ENCODE data around the gene TXNDC5. TPM values are rescaled to one million over a fixed set of nuclear protein-coding genes. Genes with fewer than 3 reads are reported as not detected.

The TXNDC5 gene
- total and polyA plus RNA-seq, 9 of the 15 experiments (the other 6 are each of a cell fraction or from before 2014, with no cell fraction given), result 33.9 to 156 (median 137) TPM

- peak; percentile 76 for ATAC-seq
- no peaks in the 10 kb centered on the region; a peak in 1 of 5 replicates for H3K4me1 ChIP-seq (replicated peaks in 1 of 2; ENCODE audit: control insufficient read depth in 2 of 2, insufficient read depth in 2 of 2, low read length in 2 of 2)
- no peak for DNase-seq (ENCODE audit: extremely low read depth in 1 of 4, low spot score in 3 of 4)
- 4% methylated on average over 4 of the region's 4 CpGs for WGBS (ENCODE audit: insufficient coverage, low coverage, missing lambda C conversion rate)
- no peaks in the 10 kb centered on the region for H4K20me1 ChIP-seq (replicated peaks; ENCODE audit: control insufficient read depth, insufficient read depth, low read length)
- ChIA-PET POLR2A (interaction anchor here (1.6 kb wide), 2 partner anchors 12 to 27 kb away, joined by 5 read pairs; no protein-coding TSS in a partner anchor), CTCF (ENCODE audit: low intra/inter-chr PET ratio) (interaction anchor here (0.6 to 0.7 kb wide), 2 partner anchors 13 to 20 kb away, joined by 3 to 6 read pairs; no protein-coding TSS in a partner anchor)
- intact Hi-C loops (cut with micrococcal nuclease), result no loop called here
- no peak for TF ChIP-seq POLR2AphosphoS2 (IDR thresholded peaks at IDR 0.05; ENCODE audit: low read length)
- TF ChIP-seq GATAD2A (IDR thresholded peaks at IDR 0.05), result no peak
- peak; percentile 70 for TF ChIP-seq SPI1 (IDR thresholded peaks at IDR 0.05; ENCODE audit: borderline replicate concordance, low read depth, low read length)
- no peaks in the 10 kb centered on the region for H3K9me3 ChIP-seq (replicated peaks; ENCODE audit: control insufficient read depth, insufficient read depth, low read depth, low read length)
- in situ Hi-C loops (cut with MboI), result no loop called here
- peaks cover 9 to 37% of the 10 kb centered on the region in 2 experiments; a peak in 3 of 5 replicates for H3K27me3 ChIP-seq (ENCODE audit: control insufficient read depth in 2 of 2, insufficient read depth in 2 of 2, low read length in 2 of 2)
- no peaks in the 10 kb centered on the region for H3K9me1 ChIP-seq (ENCODE audit: control insufficient read depth, insufficient read depth, low read length)
- no peak overlapping the region for H3K4me3 ChIP-seq
- H3K79me2 ChIP-seq (ENCODE audit: control insufficient read depth, insufficient read depth, low read length), result no peaks in the 10 kb centered on the region
- H2AFZ ChIP-seq (ENCODE audit: low read depth, low read length), result no peak overlapping the region
- H3K9ac ChIP-seq (ENCODE audit: insufficient read depth in 1 of 2, low read depth in 2 of 2, low read length in 2 of 2), result no peak overlapping the region
- FAIRE-seq, result no peak
- no peaks in the 10 kb centered on the region for H3K36me3 ChIP-seq (ENCODE audit: control insufficient read depth, insufficient read depth, low read length)
- H3K4me2 ChIP-seq (ENCODE audit: insufficient read depth, low read length), result no peak overlapping the region
- BruUV-seq (replicated peaks), result no TSS peak
- no peak overlapping the region for H3K27ac ChIP-seq (ENCODE audit: extremely low read depth, low read depth, low read length)
These were observed 28.1 kb upstream of the TXNDC5 start for GRCh38 chr6:7938562-7939183.

DNA sequence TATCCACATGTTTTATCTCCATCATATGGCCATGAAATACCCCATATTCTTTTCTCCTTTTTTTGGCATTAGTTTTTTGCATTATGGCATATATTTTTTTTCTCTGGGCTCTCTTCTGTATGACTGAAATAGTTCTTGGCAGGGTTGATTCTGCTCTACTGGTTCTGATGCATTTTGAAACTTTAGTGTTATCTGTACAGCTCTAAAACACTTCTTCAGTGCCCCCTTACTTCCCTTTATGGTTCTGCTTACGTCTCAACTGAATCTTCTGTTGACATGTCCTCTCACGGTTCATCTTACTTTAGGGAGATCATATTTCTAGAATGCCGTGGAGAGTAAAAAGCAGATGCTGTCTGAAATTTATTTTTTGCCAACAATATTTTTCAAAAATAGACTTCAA lies 23.2 kb upstream of the TXNDC5 start:
- H3K4me3 ChIP-seq, result no peak overlapping the region
- no TSS peak for BruUV-seq (replicated peaks)
- H3K27me3 ChIP-seq (ENCODE audit: control insufficient read depth in 2 of 2, insufficient read depth in 2 of 2, low read length in 2 of 2), result peaks cover 9 to 28% of the 10 kb centered on the region in 2 experiments; a peak in 3 of 5 replicates
- no peaks in the 10 kb centered on the region for H3K79me2 ChIP-seq (ENCODE audit: control insufficient read depth, insufficient read depth, low read length)
- no peaks in the 10 kb centered on the region for H3K9me1 ChIP-seq (ENCODE audit: control insufficient read depth, insufficient read depth, low read length)
- POLR2A ChIA-PET, result no interaction called here
- intact Hi-C loops (cut with micrococcal nuclease), result no loop called here
- no peaks in the 10 kb centered on the region for H3K9me3 ChIP-seq (replicated peaks; ENCODE audit: control insufficient read depth, insufficient read depth, low read depth, low read length)
- no peaks in the 10 kb centered on the region for H4K20me1 ChIP-seq (replicated peaks; ENCODE audit: control insufficient read depth, insufficient read depth, low read length)
- H3K4me1 ChIP-seq (replicated peaks in 1 of 2; ENCODE audit: control insufficient read depth in 2 of 2, insufficient read depth in 2 of 2, low read length in 2 of 2), result no peaks in the 10 kb centered on the region
- H3K9ac ChIP-seq (ENCODE audit: insufficient read depth in 1 of 2, low read depth in 2 of 2, low read length in 2 of 2), result no peak overlapping the region
- no peak overlapping the region for H2AFZ ChIP-seq (ENCODE audit: low read depth, low read length)
- FAIRE-seq (no peak), DNase-seq (ENCODE audit: extremely low read depth in 1 of 4, low spot score in 3 of 4) (no peak), ATAC-seq (no peak)
- in situ Hi-C loops (cut with MboI), result no loop called here
- no peak overlapping the region for H3K4me2 ChIP-seq (ENCODE audit: insufficient read depth, low read length)
- H3K36me3 ChIP-seq (ENCODE audit: control insufficient read depth, insufficient read depth, low read length), result no peaks in the 10 kb centered on the region
- 2% methylated on average over 3 of the region's 3 CpGs for WGBS (ENCODE audit: insufficient coverage, low coverage, missing lambda C conversion rate)
- no peak overlapping the region for H3K27ac ChIP-seq (ENCODE audit: extremely low read depth, low read depth, low read length)
- CTCF ChIA-PET (ENCODE audit: low intra/inter-chr PET ratio), result no interaction called here
- TF ChIP-seq ARHGAP35 (IDR thresholded peaks at IDR 0.05; ENCODE audit: partially characterized antibody) (no peak), ESRRB (CRISPR knock-in tag; IDR thresholded peaks at IDR 0.05; ENCODE audit: borderline replicate concordance) (no peak), SMAD1 (IDR thresholded peaks at IDR 0.05; ENCODE audit: low read depth, low read length, partially characterized antibody) (no peak), ZSCAN29 (IDR thresholded peaks at IDR 0.05) (no peak), ERF (CRISPR knock-in tag; IDR thresholded peaks at IDR 0.05) (no peak), HDAC3 (IDR thresholded peaks at IDR 0.05; ENCODE audit: borderline replicate concordance, partially characterized antibody) (no peak), GMEB1 (CRISPR knock-in tag; IDR thresholded peaks at IDR 0.05) (no peak), SRSF7 (optimal IDR thresholded peaks at IDR 0.05; ENCODE audit: low read depth, low read length) (no peak), ZKSCAN1 (IDR thresholded peaks at IDR 0.05; ENCODE audit: low read depth, low read length) (no peak), SIX5 (IDR thresholded peaks at IDR 0.05; ENCODE audit: borderline replicate concordance in 1 of 2, insufficient read depth in 1 of 2, low read depth in 1 of 2, low read length in 2 of 2) (no peak), ZNF444 (CRISPR knock-in tag; IDR thresholded peaks at IDR 0.05) (no peak), POLR3A (IDR thresholded peaks at IDR 0.05; ENCODE audit: borderline replicate concordance, extremely low read depth, insufficient read depth, insufficient read length) (no peak), ZC3H8 (IDR thresholded peaks at IDR 0.05) (no peak), CBX1 (IDR thresholded peaks at IDR 0.05; ENCODE audit: low read depth) (no peak)
